K562 treated with DMSO at 1 percent for 4 hours (cell line): Measurements from ENCODE around the gene ENPP5. TPM values are rescaled to one million over a fixed set of nuclear protein-coding genes. Genes with fewer than 3 reads are reported as not detected.

Source experiments
- total RNA-seq: library from RNA; unstranded; fragments of 300-600 nt; gene quantifications from 2 replicates; pipeline ENCODE4 v1.2.3, GENCODE V29; 2022; ENCODE audit not compliant: insufficient read depth

The ENPP5 gene, protein sequence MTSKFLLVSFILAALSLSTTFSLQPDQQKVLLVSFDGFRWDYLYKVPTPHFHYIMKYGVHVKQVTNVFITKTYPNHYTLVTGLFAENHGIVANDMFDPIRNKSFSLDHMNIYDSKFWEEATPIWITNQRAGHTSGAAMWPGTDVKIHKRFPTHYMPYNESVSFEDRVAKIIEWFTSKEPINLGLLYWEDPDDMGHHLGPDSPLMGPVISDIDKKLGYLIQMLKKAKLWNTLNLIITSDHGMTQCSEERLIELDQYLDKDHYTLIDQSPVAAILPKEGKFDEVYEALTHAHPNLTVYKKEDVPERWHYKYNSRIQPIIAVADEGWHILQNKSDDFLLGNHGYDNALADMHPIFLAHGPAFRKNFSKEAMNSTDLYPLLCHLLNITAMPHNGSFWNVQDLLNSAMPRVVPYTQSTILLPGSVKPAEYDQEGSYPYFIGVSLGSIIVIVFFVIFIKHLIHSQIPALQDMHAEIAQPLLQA
- not detected in 2 replicates for total RNA-seq

DNA sequence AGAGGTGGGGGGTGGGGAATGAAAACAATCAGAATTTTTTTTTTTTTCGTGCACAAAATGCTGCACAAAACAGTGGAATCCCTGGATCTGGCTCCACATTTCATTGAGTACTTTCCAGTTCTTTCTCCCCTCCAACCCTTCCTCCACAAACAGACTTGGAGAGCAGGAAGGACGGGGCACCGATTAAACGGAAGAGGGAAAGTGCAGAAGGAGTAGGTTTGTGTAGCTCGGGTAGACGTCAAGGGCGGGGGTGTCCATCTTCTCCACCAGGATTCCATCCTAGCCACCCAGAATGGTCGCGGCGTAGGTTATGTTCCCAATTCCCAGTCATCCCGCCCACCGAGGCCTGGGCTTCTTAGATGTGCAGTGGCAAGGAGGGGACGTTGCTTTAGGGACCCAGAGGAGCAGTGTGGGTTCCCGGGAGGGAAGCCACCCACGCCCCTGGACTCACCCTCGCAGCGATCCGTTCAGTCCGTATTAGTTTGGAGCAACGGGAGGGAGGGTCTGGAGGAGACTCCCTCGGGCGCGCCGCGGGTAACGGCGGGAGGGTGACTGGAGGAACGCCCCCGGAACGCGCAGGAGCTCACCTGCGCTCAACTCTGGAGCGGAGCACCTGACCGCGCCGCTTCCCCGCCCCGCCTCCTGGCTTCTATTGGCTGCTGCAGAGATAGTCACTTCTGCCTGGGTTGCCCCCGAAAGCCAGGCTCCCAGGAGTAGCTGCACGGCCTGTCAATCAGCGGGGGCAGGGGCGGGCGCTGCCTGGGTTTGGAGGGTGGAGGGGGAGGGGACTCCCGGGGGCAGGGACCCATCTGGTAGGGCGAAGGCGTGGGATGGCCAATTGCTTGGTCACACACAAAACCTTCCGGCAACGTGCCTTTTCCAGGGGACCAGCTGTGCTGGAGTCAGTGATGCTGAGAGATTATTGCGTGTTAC, at the start of gene ENPP5:
ENPP5 (minus strand) TSS at position 624 of the 933 bp plus-strand sequence. CDS start 2,718 bp downstream, outside the sequence.

DNA sequence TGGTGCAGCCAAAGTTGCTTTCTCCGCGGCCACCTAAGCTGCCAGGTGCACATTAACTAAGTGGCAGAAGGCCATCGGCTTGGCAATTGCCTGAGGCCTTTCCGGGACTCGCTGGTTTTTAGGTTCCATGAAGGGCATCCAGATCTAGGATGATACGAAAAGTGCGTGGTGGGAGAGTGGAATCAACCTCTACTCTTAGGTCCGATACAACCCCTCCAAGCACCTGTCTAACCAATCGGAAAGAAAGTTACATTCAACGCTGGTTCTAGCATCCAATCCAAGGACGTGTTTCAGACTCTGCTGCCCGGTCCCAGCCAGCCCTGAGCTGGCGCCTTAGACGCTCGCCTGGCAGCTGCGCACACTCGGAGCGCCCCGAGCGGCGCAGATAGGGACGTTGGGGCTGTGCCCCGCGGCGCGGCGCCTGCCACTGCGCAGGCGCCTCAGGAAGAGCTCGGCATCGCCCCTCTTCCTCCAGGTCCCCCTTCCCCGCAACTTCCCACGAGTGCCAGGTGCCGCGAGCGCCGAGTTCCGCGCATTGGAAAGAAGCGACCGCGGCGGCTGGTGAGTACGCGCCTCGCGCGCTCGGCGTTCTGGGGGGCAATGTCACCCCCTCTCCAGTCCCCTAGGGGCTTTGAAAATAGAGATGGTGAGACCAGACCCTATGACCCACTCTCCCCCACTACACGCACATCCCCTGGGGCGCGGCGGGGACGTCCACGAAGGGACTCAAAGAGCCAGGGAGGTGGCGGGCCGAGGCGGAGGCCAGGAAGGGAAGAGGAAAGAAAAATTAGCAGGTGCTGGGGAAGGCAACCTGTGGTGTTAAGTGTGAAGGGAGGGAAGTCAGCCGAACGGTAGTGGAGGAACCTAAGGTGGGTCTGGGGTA, 40.9 kb downstream of the ENPP5 start, which contains the start of gene ENPP4:
ENPP4 (plus strand) TSS at position 361 of the 883 bp plus-strand sequence. CDS start 9,595 bp downstream, outside the sequence.

Other genes starting within 250 kb of the ENPP5 start
- not detected in 2 replicates for gene CLIC5, start 155.1 kb downstream of the ENPP5 start, total RNA-seq
- not detected in 2 replicates for gene ENPP4, start 41.0 kb downstream of the ENPP5 start, total RNA-seq